K562 (cell line): ENCODE results near the gene PON2. TPM values are rescaled to one million over a fixed set of nuclear protein-coding genes. Genes with fewer than 3 reads are reported as not detected.

Source experiments
- ARID4B ChIP-seq: sonication (generic); formaldehyde crosslinking; IDR thresholded peaks from 2 replicates; pipeline ENCODE4 v1.8.0; 2022; ENCODE audit warnings: mild to moderate bottlenecking, missing genetic modification reagents
- FUS ChIP-seq: fragments of 200-400 bp; formaldehyde crosslinking; optimal IDR thresholded peaks from 2 replicates; pipeline ENCODE3; 2017; ENCODE audit warnings: low read depth, low read length
- HNRNPL ChIP-seq: fragments of 200-400 bp; formaldehyde crosslinking; IDR thresholded peaks from 2 replicates; pipeline ENCODE4 v1.6.1; 2017; ENCODE audit warnings: low read depth, mild to moderate bottlenecking, low read length
- IRF1 ChIP-seq: sonication (generic); formaldehyde crosslinking; IDR thresholded peaks from 2 replicates; pipeline ENCODE4 v1.8.0; 2022; ENCODE audit warnings: missing genetic modification reagents, mild to moderate bottlenecking, borderline replicate concordance
- NFXL1 ChIP-seq: fragments of 450-650 bp; formaldehyde crosslinking; IDR thresholded peaks from 2 replicates; pipeline ENCODE4 v1.4.0; 2021; ENCODE audit warnings: mild to moderate bottlenecking
- PHTF2 ChIP-seq: fragments of 250-450 bp; sonication (Bioruptor Pico); IDR thresholded peaks from 2 replicates; pipeline ENCODE4 v1.5.0; 2021; ENCODE audit warnings: mild to moderate bottlenecking
- PKNOX1 ChIP-seq: fragments of 450-650 bp; IDR thresholded peaks from 2 replicates; pipeline ENCODE4 v1.6.1; 2016
- RB1 ChIP-seq: fragments of 450-650 bp; IDR thresholded peaks from 2 replicates; pipeline ENCODE4 v1.6.1; 2017; ENCODE audit warnings: low read depth, mild to moderate bottlenecking
- ZBTB17 ChIP-seq: fragments of 450-650 bp; formaldehyde crosslinking; IDR thresholded peaks from 2 replicates; pipeline ENCODE4 v1.4.0; 2020; ENCODE audit warnings: mild to moderate bottlenecking
- ZFPM2 ChIP-seq: fragments of 250-450 bp; sonication (Bioruptor Pico); IDR thresholded peaks from 2 replicates; pipeline ENCODE4 v1.5.1; 2022; ENCODE audit warnings: mild to moderate bottlenecking
- polyA plus RNA-seq, 8 experiments: library from polyadenylated mRNA; depleted of rRNA in 4 of 8; stranded (reverse) in 5 of 8; unstranded in 3 of 8; fragments of >200 nt; fragmentation: Nextera tagmentation in 2 of 8; fragmentation: Illumina TruSeq in 1 of 8; extraction: Ambion mirVana in 2 of 8; extraction: Trizol in 1 of 8; gene quantifications; 2 replicates each; pipeline versions ENCODE4 v1.2.1 to v1.2.3, GENCODE V29; 2011 to 2014; ENCODE audit warnings: inconsistent platforms in 1 of 8, missing spikeins in 1 of 8
- total RNA-seq, 7 experiments: library from RNA; depleted of rRNA in 6 of 7; stranded (reverse); fragments of >200 nt in 6 of 7; fragmentation: Illumina TruSeq in 2 of 7; extraction: Trizol in 2 of 7; gene quantifications; 2 replicates each; pipeline versions ENCODE4 v1.2.1 to v1.2.3, GENCODE V29; 2011 to 2021; ENCODE audit warnings: low replicate concordance in 1 of 7
- TF ChIP-seq, protein P1 (sequence below), 2 experiments: fragments of 450-650 bp; formaldehyde crosslinking in 1 of 2; IDR thresholded peaks; 2 replicates each; pipeline versions ENCODE4 v1.4.0 to v1.6.1; 2014 to 2020; ENCODE audit warnings: mild to moderate bottlenecking in 2 of 2, borderline replicate concordance in 1 of 2, low read depth in 1 of 2

Gene PON2
- total and polyA plus RNA-seq, 9 of the 15 experiments (the other 6 are each of a cell fraction or from before 2014, with no cell fraction given) = 8.5 to 30.1 (median 21.9) TPM

DNA sequence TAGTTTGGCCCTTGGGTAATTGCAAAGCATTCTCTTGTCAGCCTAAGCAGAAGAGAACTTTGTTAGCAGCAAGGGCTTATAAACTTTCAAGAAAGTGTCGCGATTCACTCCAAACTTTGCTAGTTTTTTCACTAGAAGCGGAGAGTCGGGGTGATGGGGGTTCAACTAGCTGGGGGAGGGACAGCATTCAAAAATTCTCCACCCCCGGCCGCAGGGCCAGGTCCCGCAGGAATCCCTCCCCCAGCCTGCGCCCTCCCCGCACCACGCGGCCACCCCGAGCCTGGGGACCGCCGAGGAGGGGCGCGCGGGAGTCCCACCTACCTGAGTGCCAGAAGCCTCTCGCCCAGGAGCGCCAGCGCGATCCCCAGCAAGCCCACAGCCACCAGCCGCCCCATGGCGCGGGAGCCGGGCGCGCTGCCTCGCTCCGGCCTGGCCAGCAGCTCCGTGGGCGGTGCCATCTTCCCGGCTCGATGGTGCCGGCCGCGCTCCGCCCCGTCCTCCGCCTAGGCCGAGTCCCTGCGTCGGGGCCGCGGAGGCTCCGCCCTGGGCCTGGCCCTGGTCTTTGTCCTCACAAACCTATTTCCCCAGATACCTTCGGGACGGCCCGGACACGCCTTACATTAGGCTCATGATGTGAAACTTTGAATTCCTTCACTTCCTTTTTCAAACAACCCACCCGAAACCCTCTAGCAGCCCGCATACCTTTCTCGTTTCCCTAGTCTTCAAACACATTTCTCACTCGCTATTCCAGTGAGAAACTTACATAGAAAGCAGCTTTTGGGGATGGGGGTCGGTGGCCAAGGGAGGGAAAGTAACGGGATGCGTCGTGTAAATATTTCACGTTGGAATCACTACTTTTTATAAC is at the start of gene PON2 (continued):
- TF ChIP-seq, protein P1, sequence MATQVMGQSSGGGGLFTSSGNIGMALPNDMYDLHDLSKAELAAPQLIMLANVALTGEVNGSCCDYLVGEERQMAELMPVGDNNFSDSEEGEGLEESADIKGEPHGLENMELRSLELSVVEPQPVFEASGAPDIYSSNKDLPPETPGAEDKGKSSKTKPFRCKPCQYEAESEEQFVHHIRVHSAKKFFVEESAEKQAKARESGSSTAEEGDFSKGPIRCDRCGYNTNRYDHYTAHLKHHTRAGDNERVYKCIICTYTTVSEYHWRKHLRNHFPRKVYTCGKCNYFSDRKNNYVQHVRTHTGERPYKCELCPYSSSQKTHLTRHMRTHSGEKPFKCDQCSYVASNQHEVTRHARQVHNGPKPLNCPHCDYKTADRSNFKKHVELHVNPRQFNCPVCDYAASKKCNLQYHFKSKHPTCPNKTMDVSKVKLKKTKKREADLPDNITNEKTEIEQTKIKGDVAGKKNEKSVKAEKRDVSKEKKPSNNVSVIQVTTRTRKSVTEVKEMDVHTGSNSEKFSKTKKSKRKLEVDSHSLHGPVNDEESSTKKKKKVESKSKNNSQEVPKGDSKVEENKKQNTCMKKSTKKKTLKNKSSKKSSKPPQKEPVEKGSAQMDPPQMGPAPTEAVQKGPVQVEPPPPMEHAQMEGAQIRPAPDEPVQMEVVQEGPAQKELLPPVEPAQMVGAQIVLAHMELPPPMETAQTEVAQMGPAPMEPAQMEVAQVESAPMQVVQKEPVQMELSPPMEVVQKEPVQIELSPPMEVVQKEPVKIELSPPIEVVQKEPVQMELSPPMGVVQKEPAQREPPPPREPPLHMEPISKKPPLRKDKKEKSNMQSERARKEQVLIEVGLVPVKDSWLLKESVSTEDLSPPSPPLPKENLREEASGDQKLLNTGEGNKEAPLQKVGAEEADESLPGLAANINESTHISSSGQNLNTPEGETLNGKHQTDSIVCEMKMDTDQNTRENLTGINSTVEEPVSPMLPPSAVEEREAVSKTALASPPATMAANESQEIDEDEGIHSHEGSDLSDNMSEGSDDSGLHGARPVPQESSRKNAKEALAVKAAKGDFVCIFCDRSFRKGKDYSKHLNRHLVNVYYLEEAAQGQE (IDR thresholded peaks at IDR 0.05; ENCODE audit: borderline replicate concordance) = peak; percentile 25; the same call in 1 of the 2 replicates
- TF ChIP-seq, protein P1 (CRISPR knock-in tag; IDR thresholded peaks at IDR 0.05; ENCODE audit: low read depth) = no peak
- 0 out of 2 replicates have a peak, but pooled peaks have one; percentile 6 for TF ChIP-seq ZFPM2 (CRISPR knock-in tag)
- no peak; the same call in 1 of the 2 replicates for TF ChIP-seq PKNOX1
- TF ChIP-seq ZBTB17 = peak; percentile 90
- peak; percentile 68; the same call in 1 of the 2 replicates for TF ChIP-seq ARID4B (CRISPR knock-in tag)
- TF ChIP-seq RB1 = peak; percentile 70
- no peak for TF ChIP-seq IRF1 (CRISPR knock-in tag)
- TF ChIP-seq FUS = peak; percentile 65
- TF ChIP-seq PHTF2 (CRISPR knock-in tag) = no peak
- peak; percentile 87; the same call in 1 of the 2 replicates for TF ChIP-seq HNRNPL
- no peak for TF ChIP-seq NFXL1 (CRISPR knock-in tag)
